ENCODE data around the gene GPRC5B. TPM values are rescaled to one million over a fixed set of nuclear protein-coding genes. Genes with fewer than 3 reads are reported as not detected.
A peak's percentile ranks its signal among the peaks of the same experiment; 100 is the strongest.

Gene GPRC5B
- total RNA-seq, 1 donor from 2014 or later, result 21.1 TPM

- peaks cover 19% of the 10 kb centered on the region for H3K4me1 ChIP-seq
- no peaks in the 10 kb centered on the region for H3K9me3 ChIP-seq
- H3K27me3 ChIP-seq, result peaks cover 18% of the 10 kb centered on the region
- H3K27ac ChIP-seq, result no peak overlapping the region
- intact Hi-C loops (cut with DNase I), result no loop called here
- peak; percentile 99 for TF ChIP-seq CTCF (IDR thresholded peaks at IDR 0.05)
- ATAC-seq, result peak; percentile 81
- DNase-seq, result peak; percentile 79
- peak overlapping the region; percentile 65 for H3K4me3 ChIP-seq
- H3K36me3 ChIP-seq, result no peaks in the 10 kb centered on the region
Measured at GRCh38 chr16:19886073-19886941, 1.7 kb upstream of the GPRC5B start.

GRCh38 chr16:19885451-19886072 is 914 bp upstream of the GPRC5B start:
- Histone ChIP-seq H3K27me3 (peaks cover 18% of the 10 kb centered on the region), H3K36me3 (no peaks in the 10 kb centered on the region), H3K4me1 (peaks cover 19% of the 10 kb centered on the region), H3K9me3 (no peaks in the 10 kb centered on the region), H3K27ac (no peak overlapping the region), H3K4me3 (peak overlapping the region; percentile 65)
- intact Hi-C loops (cut with DNase I), result no loop called here
- TF ChIP-seq CTCF (IDR thresholded peaks at IDR 0.05), result no peak
- DNase-seq (peak; percentile 68), ATAC-seq (peak; percentile 41)

GRCh38 chr16:19883966-19884485 is 622 bp downstream of the GPRC5B start:
- intact Hi-C loops (cut with DNase I), result no loop called here
- Histone ChIP-seq H3K27ac (no peak overlapping the region), H3K4me3 (peak overlapping the region; percentile 65), H3K27me3 (peaks cover 18% of the 10 kb centered on the region), H3K9me3 (no peaks in the 10 kb centered on the region), H3K36me3 (no peaks in the 10 kb centered on the region), H3K4me1 (peaks cover 19% of the 10 kb centered on the region)
- no peak for DNase-seq
- ATAC-seq, result no peak
- no peak for TF ChIP-seq CTCF (IDR thresholded peaks at IDR 0.05)

GRCh38 chr16:19883296-19883965 is 1.2 kb downstream of the GPRC5B start:
- Histone ChIP-seq H3K4me1 (peaks cover 19% of the 10 kb centered on the region), H3K36me3 (no peaks in the 10 kb centered on the region), H3K27ac (no peak overlapping the region), H3K9me3 (no peaks in the 10 kb centered on the region), H3K27me3 (peaks cover 18% of the 10 kb centered on the region), H3K4me3 (peak overlapping the region; percentile 65)
- ATAC-seq, result peak; percentile 8
- DNase-seq, result no peak
- TF ChIP-seq CTCF (IDR thresholded peaks at IDR 0.05), result no peak
- intact Hi-C loops (cut with DNase I), result no loop called here

GRCh38 chr16:19882646-19883045 is 2.0 kb downstream of the GPRC5B start:
- DNase-seq (no peak), ATAC-seq (no peak)
- no peak for TF ChIP-seq CTCF (IDR thresholded peaks at IDR 0.05)
- intact Hi-C loops (cut with DNase I), result no loop called here
- H3K4me3 ChIP-seq, result peak overlapping the region; percentile 65
- H3K4me1 ChIP-seq, result peaks cover 19% of the 10 kb centered on the region
- H3K36me3 ChIP-seq, result no peaks in the 10 kb centered on the region
- H3K27me3 ChIP-seq, result peaks cover 18% of the 10 kb centered on the region
- no peaks in the 10 kb centered on the region for H3K9me3 ChIP-seq
- H3K27ac ChIP-seq, result no peak overlapping the region
